Endothelial cell of umbilical vein (primary cell): ENCODE measurements around the gene FAM114A2. TPM values are rescaled to one million over a fixed set of nuclear protein-coding genes. Genes with fewer than 3 reads are reported as not detected.

Source experiments
- BruUV-seq: library from RNA; stranded (reverse); fragments of 400-500 nt; replicated peaks from 2 replicates; lab custom pipeline; 2021; lab: Mats Ljungman, UMichigan
- CTCF ChIA-PET: fragments of 300-600, 350-600 bp; sonication (Branson Sonifier 250); formaldehyde crosslinking; loops from one replicate; lab custom pipeline; 2021; ENCODE audit warnings: antibody characterized with exemption, inconsistent platforms; lab: Charles Lee
- POLR2A ChIA-PET: fragments of 300-600, 350-600 bp; sonication (Branson Sonifier 250); formaldehyde crosslinking; loops from one replicate; lab custom pipeline; 2021; ENCODE audit warnings: antibody characterized with exemption, inconsistent platforms; lab: Charles Lee
- DNase-seq: peaks from one replicate; pipeline ENCODE4 v3.0.0-alpha.2; 2011; ENCODE audit warnings: low read depth, low spot score
- FAIRE-seq: peaks from 2 replicates; lab custom pipeline; 2011; peaks lifted over from hg19 to GRCh38; lab: Jason Lieb, UNC
- H2AFZ ChIP-seq: 2 replicates; pipeline ENCODE4 v1.6.0; 2012; ENCODE audit warnings: low read depth, low read length, control low read depth, inconsistent platforms
- H3K27ac ChIP-seq: 2 replicates; pipeline ENCODE4 v1.5.1; 2011; ENCODE audit warnings: low read depth, mild to moderate bottlenecking, control low read depth, low read length, moderate library complexity; ENCODE audit not compliant: insufficient read depth
- H3K27me3 ChIP-seq, 2 experiments: 2 replicates each; pipeline versions ENCODE4 v1.6.0 to v1.6.1; 2011; ENCODE audit warnings: low read length in 2 of 2, mixed read lengths in 1 of 2; ENCODE audit not compliant: control insufficient read depth in 2 of 2, insufficient read depth in 2 of 2
- H3K36me3 ChIP-seq, 2 experiments: 2 replicates in 1 of 2; 3 replicates in 1 of 2; pipeline ENCODE4 v1.5.1; 2011; ENCODE audit warnings: low read length in 2 of 2, mild to moderate bottlenecking in 1 of 2, moderate library complexity in 1 of 2; ENCODE audit not compliant: control insufficient read depth in 2 of 2, insufficient read depth in 2 of 2; ENCODE audit errors: extremely low read depth in 1 of 2
- H3K4me1 ChIP-seq: 3 replicates; pipeline ENCODE4 v1.5.1; 2011; ENCODE audit warnings: mild to moderate bottlenecking, low read length; ENCODE audit not compliant: control insufficient read depth, insufficient read depth; ENCODE audit errors: extremely low read depth
- H3K4me2 ChIP-seq: 2 replicates; pipeline ENCODE4 v1.6.1; 2011; ENCODE audit warnings: low read length, control low read depth, mixed read lengths; ENCODE audit not compliant: insufficient read depth
- H3K4me3 ChIP-seq, 3 experiments: fragments of 200-600 bp in 1 of 3; sonication (generic), shearing (Covaris generic) in 1 of 3; replicated peaks in 1 of 3; 2 replicates each; pipeline ENCODE4 v1.5.1; 2011 to 2016; ENCODE audit warnings: control low read depth in 3 of 3, low read length in 3 of 3, mild to moderate bottlenecking in 2 of 3, inconsistent platforms in 1 of 3, low read depth in 1 of 3, moderate library complexity in 1 of 3; ENCODE audit not compliant: insufficient read depth in 1 of 3
- H3K79me2 ChIP-seq: 2 replicates; pipeline ENCODE4 v1.6.0; 2012; ENCODE audit warnings: low read length, inconsistent platforms; ENCODE audit not compliant: control insufficient read depth, insufficient read depth
- H3K9ac ChIP-seq: replicated peaks from 2 replicates; pipeline ENCODE3; 2011; ENCODE audit warnings: low read length, control low read depth; ENCODE audit not compliant: insufficient read depth; ENCODE audit errors: extremely low read depth
- H3K9me1 ChIP-seq: replicated peaks from 3 replicates; pipeline ENCODE4 v1.6.0; 2011; ENCODE audit warnings: mild to moderate bottlenecking, low read length; ENCODE audit not compliant: control insufficient read depth, insufficient read depth; ENCODE audit errors: extremely low read depth
- H3K9me3 ChIP-seq: replicated peaks from 2 replicates; pipeline ENCODE4 v1.5.1; 2012; ENCODE audit warnings: low read length, inconsistent platforms; ENCODE audit not compliant: control insufficient read depth, insufficient read depth
- H4K20me1 ChIP-seq: replicated peaks from 2 replicates; pipeline ENCODE3; 2011; ENCODE audit warnings: mild to moderate bottlenecking, low read length; ENCODE audit not compliant: control insufficient read depth, insufficient read depth; ENCODE audit errors: extremely low read depth
- EZH2 ChIP-seq: IDR thresholded peaks from 2 replicates; pipeline ENCODE4 v1.6.1; 2012; ENCODE audit warnings: borderline replicate concordance, low read depth, mild to moderate bottlenecking, moderate library complexity, low read length, inconsistent platforms; ENCODE audit not compliant: severe bottlenecking
- FOS ChIP-seq: IDR thresholded peaks from 2 replicates; pipeline ENCODE4 v1.6.1; 2011; ENCODE audit warnings: mild to moderate bottlenecking, low read length, moderate library complexity, borderline replicate concordance; ENCODE audit not compliant: insufficient read depth
- GATA2 ChIP-seq: IDR thresholded peaks from 2 replicates; pipeline ENCODE4 v1.7.0; 2011; ENCODE audit warnings: low read depth, mild to moderate bottlenecking, moderate library complexity, mixed read lengths, low read length; ENCODE audit not compliant: insufficient read length, insufficient read depth
- JUN ChIP-seq: IDR thresholded peaks from 2 replicates; pipeline ENCODE4 v1.6.1; 2011; ENCODE audit warnings: borderline replicate concordance, low read depth; ENCODE audit not compliant: insufficient read length, insufficient read depth
- MYC ChIP-seq: IDR thresholded peaks from one replicate; pipeline ENCODE4 v1.6.1; 2011; ENCODE audit warnings: mild to moderate bottlenecking, low read depth, low read length
- POLR2A ChIP-seq: IDR thresholded peaks from 2 replicates; pipeline ENCODE4 v1.6.1; 2012; ENCODE audit warnings: low read depth, mild to moderate bottlenecking, control low read depth, low read length
- POLR2AphosphoS5 ChIP-seq: IDR thresholded peaks from 2 replicates; pipeline ENCODE4 v1.6.1; 2012; ENCODE audit warnings: low read depth, mild to moderate bottlenecking, control low read depth, low read length, moderate library complexity; ENCODE audit not compliant: insufficient read depth
- dilution Hi-C: fragments of 300-500 bp; cut with MboI; formaldehyde crosslinking; loops from one replicate; pipeline ENCODE4 v1.15.0; 2019; ENCODE audit warnings: low sequenced_read_pairs; ENCODE audit not compliant: extremely low pct_ligation_motif_present
- intact Hi-C: fragments of 100-400 bp; cut with micrococcal nuclease; formaldehyde crosslinking; loops from one replicate; pipeline ENCODE4 v1.10.0; 2022
- polyA plus RNA-seq, 4 experiments: library from polyadenylated mRNA; depleted of rRNA in 3 of 4; stranded (reverse) in 3 of 4; unstranded in 1 of 4; fragments of >200 nt; gene quantifications; 2 replicates each; pipeline versions ENCODE4 v1.2.1 to v1.2.3, GENCODE V29; 2011 to 2012; ENCODE audit warnings: missing spikeins in 1 of 4
- total RNA-seq: library from RNA; stranded (reverse); gene quantifications from 2 replicates; pipeline ENCODE4 v1.2.3, GENCODE V29; 2021
- TF ChIP-seq, protein P1 (sequence below), 2 donors: IDR thresholded peaks; 1 replicate in 1 of 2; 2 replicates in 1 of 2; pipeline ENCODE4 v1.5.1; 2011; ENCODE audit warnings: low read length in 2 of 2, mild to moderate bottlenecking in 2 of 2, moderate library complexity in 2 of 2, control low read depth in 1 of 2, inconsistent platforms in 1 of 2, low read depth in 1 of 2; ENCODE audit not compliant: insufficient read depth in 1 of 2; ENCODE audit errors: extremely low read depth in 1 of 2
- TF ChIP-seq, protein P2 (sequence below): IDR thresholded peaks from 2 replicates; pipeline ENCODE4 v1.6.1; 2011; ENCODE audit not compliant: insufficient read depth, insufficient read length

Gene FAM114A2
- total and polyA plus RNA-seq, 2 donors (not counting 3 experiments of a cell fraction or from before 2014, with no cell fraction given), result 9.6 to 31.3 TPM

DNA sequence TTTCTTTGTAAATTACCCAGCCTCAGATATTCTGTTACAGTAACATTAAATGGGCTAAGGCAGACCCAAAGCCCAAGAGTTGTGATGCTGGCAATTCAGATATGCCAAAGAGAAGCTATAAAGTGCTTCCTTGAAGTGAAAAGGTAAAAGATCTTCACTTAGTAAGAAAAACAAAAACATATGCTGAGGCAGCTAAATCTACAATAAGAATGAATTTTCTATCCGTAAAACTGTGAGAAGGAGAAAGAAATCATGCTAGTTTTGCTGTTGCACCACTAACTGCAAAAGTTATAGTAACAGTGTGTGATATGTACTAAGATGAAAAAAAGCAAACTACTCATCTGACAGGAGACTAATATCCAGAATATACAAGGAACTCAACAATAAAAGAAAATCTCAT, 39.9 kb downstream of the FAM114A2 start:
- no peak overlapping the region for H3K27ac ChIP-seq
- H3K36me3 ChIP-seq, result peaks cover 0 to 5% of the 10 kb centered on the region in 2 experiments
- dilution Hi-C loops, result no loop called here
- peaks cover 17% of the 10 kb centered on the region for H3K4me1 ChIP-seq
- TF ChIP-seq GATA2 (no peak), JUN (no peak), EZH2 (no peak), MYC (no peak), POLR2A (no peak), POLR2AphosphoS5 (no peak), FOS (no peak)
- TF ChIP-seq, protein P1, sequence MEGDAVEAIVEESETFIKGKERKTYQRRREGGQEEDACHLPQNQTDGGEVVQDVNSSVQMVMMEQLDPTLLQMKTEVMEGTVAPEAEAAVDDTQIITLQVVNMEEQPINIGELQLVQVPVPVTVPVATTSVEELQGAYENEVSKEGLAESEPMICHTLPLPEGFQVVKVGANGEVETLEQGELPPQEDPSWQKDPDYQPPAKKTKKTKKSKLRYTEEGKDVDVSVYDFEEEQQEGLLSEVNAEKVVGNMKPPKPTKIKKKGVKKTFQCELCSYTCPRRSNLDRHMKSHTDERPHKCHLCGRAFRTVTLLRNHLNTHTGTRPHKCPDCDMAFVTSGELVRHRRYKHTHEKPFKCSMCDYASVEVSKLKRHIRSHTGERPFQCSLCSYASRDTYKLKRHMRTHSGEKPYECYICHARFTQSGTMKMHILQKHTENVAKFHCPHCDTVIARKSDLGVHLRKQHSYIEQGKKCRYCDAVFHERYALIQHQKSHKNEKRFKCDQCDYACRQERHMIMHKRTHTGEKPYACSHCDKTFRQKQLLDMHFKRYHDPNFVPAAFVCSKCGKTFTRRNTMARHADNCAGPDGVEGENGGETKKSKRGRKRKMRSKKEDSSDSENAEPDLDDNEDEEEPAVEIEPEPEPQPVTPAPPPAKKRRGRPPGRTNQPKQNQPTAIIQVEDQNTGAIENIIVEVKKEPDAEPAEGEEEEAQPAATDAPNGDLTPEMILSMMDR (IDR thresholded peaks at IDR 0.05; ENCODE audit: extremely low read depth in 1 of 2, insufficient read depth in 1 of 2, low read depth in 1 of 2, low read length in 2 of 2), result no peak
- TF ChIP-seq, protein P2, sequence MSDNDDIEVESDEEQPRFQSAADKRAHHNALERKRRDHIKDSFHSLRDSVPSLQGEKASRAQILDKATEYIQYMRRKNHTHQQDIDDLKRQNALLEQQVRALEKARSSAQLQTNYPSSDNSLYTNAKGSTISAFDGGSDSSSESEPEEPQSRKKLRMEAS, result no peak
- no peak for DNase-seq
- H3K9me1 ChIP-seq, result no peaks in the 10 kb centered on the region
- no peak overlapping the region for H3K4me3 ChIP-seq
- no peaks in the 10 kb centered on the region for H3K27me3 ChIP-seq
- no peak overlapping the region for H2AFZ ChIP-seq
- ChIA-PET CTCF (interaction anchor here (0.8 kb wide), 1 partner anchor 9 kb away, joined by 3 read pairs; no protein-coding TSS in a partner anchor), POLR2A (no interaction called here)
- BruUV-seq, result no TSS peak
- no peak for FAIRE-seq
- no peaks in the 10 kb centered on the region for H3K79me2 ChIP-seq
- H3K9me3 ChIP-seq, result no peaks in the 10 kb centered on the region
- H4K20me1 ChIP-seq, result no peaks in the 10 kb centered on the region
- H3K9ac ChIP-seq, result no peak overlapping the region
- H3K4me2 ChIP-seq, result no peak overlapping the region
- intact Hi-C loops, result no loop called here
